ENCODE measurements around the gene KRT16.
A peak's percentile ranks its signal among the peaks of the same experiment; 100 is the strongest.
"Not testable (repeated sequence)": the region's sequence is repeated elsewhere in the genome, so short reads cannot be mapped to it uniquely, and the experiment has no call there.

KRT16 gene

DNA sequence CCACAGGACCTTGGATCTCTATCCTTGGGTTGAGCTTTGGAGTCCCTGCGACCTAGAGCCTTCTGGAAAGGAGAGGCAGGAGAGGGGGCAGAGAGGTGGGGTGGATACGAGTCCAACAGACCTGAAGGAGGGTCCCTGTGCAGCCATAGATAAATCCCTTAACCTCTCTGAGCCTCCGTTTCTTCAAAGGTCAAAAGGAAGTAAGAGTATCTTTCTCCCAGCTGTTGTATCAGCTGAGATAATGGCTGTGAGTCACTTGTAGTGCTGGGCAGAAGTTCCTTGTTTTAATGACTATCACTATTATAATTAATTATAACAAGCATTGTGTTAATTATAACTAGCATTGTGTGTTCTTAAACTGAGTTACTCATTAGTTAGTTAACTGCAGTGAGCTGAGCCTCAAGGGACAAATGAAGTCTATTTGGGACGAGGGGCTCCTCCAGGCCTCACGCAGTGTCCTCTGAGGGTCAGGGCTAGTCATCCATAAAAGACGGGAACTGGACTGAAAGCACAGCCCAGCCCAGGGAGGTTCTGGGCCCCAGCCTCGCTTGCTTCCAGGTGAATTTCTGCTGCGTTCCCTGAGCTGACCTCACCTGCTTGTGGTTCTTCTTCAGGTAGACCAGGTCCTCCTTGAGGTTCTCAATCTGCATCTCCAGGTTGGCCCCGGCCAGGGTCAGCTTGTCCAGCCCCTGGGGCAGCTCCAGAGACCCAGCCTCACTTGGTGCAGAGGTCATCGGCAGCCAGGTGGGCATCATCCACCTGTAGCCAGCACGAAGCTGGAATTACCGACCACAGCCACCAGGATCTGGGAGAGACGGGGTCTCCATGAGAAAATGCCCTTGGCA is 17.5 kb upstream of the KRT16 start:
- DNase-seq (ENCODE audit: low spot score) (peak; percentile 33), ATAC-seq (ENCODE audit: low read depth) (no peak)
- H3K27me3 ChIP-seq (ENCODE audit: insufficient read depth, poor library complexity, severe bottlenecking): no peaks in the 10 kb centered on the region
- TF ChIP-seq, protein P1, sequence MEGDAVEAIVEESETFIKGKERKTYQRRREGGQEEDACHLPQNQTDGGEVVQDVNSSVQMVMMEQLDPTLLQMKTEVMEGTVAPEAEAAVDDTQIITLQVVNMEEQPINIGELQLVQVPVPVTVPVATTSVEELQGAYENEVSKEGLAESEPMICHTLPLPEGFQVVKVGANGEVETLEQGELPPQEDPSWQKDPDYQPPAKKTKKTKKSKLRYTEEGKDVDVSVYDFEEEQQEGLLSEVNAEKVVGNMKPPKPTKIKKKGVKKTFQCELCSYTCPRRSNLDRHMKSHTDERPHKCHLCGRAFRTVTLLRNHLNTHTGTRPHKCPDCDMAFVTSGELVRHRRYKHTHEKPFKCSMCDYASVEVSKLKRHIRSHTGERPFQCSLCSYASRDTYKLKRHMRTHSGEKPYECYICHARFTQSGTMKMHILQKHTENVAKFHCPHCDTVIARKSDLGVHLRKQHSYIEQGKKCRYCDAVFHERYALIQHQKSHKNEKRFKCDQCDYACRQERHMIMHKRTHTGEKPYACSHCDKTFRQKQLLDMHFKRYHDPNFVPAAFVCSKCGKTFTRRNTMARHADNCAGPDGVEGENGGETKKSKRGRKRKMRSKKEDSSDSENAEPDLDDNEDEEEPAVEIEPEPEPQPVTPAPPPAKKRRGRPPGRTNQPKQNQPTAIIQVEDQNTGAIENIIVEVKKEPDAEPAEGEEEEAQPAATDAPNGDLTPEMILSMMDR (IDR thresholded peaks at IDR 0.05; ENCODE audit: poor library complexity, severe bottlenecking): no peak
- H3K4me3 ChIP-seq (ENCODE audit: severe bottlenecking): no peak overlapping the region
- no peaks in the 10 kb centered on the region for H3K9me3 ChIP-seq (ENCODE audit: severe bottlenecking)
- H3K36me3 ChIP-seq (ENCODE audit: low read depth): no peaks in the 10 kb centered on the region
- H3K4me1 ChIP-seq (ENCODE audit: insufficient read depth, poor library complexity, severe bottlenecking): peaks cover 9% of the 10 kb centered on the region
- H3K27ac ChIP-seq (ENCODE audit: poor library complexity, severe bottlenecking): no peak overlapping the region

DNA sequence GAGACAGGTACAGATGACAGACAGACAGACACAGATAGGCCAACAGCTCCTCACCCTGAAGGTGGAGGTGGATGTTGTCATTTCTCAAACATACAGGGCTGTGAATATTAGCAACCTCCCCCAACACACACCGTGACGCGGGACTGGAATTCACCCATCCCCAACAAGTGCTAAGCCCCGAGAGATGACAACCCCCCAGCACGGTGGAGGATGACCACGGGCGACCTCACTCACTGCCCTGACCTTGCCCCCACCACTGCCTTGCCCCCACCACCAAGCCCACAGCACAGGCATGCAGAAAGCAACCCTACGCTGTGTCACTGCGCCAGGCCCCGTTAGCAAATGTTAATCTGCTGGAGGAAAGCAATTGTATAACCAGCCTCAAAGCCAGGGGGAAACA is 16.7 kb upstream of the KRT16 start:
- peaks cover under 1% of the 10 kb centered on the region; the same call in 1 of the 2 replicates for H3K36me3 ChIP-seq (ENCODE audit: low read depth)
- H3K4me3 ChIP-seq (ENCODE audit: severe bottlenecking): no peak overlapping the region
- no peak for ATAC-seq (ENCODE audit: low read depth)
- no peaks in the 10 kb centered on the region for H3K9me3 ChIP-seq (ENCODE audit: severe bottlenecking)
- no peak overlapping the region for H3K27ac ChIP-seq (ENCODE audit: poor library complexity, severe bottlenecking)
- no peak for DNase-seq (ENCODE audit: low spot score)
- peaks cover 12% of the 10 kb centered on the region for H3K4me1 ChIP-seq (ENCODE audit: insufficient read depth, poor library complexity, severe bottlenecking)
- TF ChIP-seq, protein P1 (IDR thresholded peaks at IDR 0.05; ENCODE audit: poor library complexity, severe bottlenecking): no peak
- no peaks in the 10 kb centered on the region for H3K27me3 ChIP-seq (ENCODE audit: insufficient read depth, poor library complexity, severe bottlenecking)

DNA sequence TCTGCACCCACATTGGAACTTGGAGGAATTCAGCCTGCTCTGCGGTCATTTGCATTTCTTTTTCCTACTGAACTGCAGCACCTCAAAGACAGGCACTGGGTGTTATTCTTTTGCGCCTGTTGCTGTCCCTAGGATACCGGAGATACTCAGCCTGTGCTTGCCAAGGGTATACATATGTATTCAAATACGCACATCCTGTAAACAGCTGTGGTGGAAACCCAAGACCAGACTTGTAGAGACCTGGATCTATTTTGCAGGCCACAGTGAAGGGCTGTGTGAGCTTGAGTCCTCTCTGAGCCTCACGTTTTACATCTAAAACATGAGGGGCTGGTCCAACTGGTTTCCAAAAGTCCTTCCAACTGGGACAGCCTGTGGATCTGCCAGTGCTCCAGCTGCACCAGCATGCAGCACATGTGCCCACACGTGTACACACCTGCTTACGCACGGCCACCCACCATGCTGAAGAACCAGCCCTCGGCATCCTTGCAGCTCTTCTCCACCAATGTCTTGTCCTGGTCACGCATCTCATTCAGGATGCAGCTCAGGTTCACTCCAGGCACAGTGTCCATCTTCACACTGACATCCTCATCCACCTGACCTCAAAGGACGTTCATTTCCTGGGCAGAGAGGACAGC is 16.2 kb upstream of the KRT16 start:
- H3K27me3 ChIP-seq (ENCODE audit: insufficient read depth, poor library complexity, severe bottlenecking); ATAC-seq (ENCODE audit: low read depth); H3K36me3 ChIP-seq (ENCODE audit: low read depth); DNase-seq (ENCODE audit: low spot score); H3K27ac ChIP-seq (ENCODE audit: poor library complexity, severe bottlenecking); H3K9me3 ChIP-seq (ENCODE audit: severe bottlenecking); H3K4me3 ChIP-seq (ENCODE audit: severe bottlenecking): not testable (repeated sequence)
- peaks cover 12% of the 10 kb centered on the region for H3K4me1 ChIP-seq (ENCODE audit: insufficient read depth, poor library complexity, severe bottlenecking)

DNA sequence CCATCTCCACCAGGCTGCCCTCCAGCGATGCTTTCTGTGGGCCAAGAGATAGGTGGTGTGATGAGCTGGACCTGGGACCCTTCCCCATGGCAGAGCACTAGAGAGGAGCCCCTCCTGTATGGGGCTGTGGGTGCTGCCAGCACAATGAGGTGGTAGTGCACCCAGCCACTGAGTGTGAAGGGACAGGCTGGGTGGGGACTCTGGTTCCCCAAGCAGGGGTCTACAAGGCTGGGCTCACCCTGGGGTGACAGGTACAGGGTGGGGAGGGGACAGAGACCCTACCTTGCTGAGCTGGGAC is 15.5 kb upstream of the KRT16 start:
- Histone ChIP-seq H3K4me1 (ENCODE audit: insufficient read depth, poor library complexity, severe bottlenecking) (peaks cover 12% of the 10 kb centered on the region), H3K36me3 (ENCODE audit: low read depth) (peaks cover 13% of the 10 kb centered on the region)
- H3K27ac ChIP-seq (ENCODE audit: poor library complexity, severe bottlenecking); ATAC-seq (ENCODE audit: low read depth); H3K27me3 ChIP-seq (ENCODE audit: insufficient read depth, poor library complexity, severe bottlenecking); H3K9me3 ChIP-seq (ENCODE audit: severe bottlenecking); DNase-seq (ENCODE audit: low spot score); H3K4me3 ChIP-seq (ENCODE audit: severe bottlenecking): not testable (repeated sequence)

DNA sequence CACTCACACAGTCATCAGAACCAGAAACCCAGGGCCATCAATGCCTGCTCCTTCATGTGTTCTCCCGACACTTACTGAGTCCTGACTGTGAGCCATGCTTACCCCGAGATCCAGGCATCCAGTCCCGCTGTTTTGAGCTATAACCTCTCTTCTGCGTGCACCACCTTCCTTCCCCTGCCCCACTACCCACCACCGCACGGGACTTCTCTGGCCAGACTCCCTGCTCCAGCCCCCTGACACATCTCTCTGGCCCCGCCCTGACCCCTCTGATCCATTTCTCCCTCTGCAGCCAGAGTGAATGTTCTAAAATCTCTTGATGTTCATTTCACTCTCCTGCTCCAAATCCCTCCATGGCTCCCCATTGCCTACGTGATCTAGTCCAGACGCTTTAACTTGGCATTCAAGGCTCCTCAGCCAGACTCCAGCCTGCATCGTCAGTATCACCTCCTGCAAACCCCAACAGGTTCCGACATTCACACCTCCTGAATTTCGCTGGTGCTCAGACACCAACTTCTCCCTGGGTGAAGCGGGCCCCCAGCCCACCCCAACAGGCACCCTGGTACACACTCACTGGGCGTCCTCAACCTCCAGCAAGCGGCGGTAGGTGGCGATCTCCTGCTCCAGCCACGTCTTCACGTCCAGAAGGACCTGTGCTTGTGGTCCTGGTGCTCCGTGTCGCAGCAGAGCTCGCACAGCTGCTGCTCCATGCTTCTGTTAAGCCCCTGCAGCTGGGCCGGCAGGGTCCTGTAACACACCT is 14.9 kb upstream of the KRT16 start:
- H3K36me3 ChIP-seq (ENCODE audit: low read depth): peaks cover 18% of the 10 kb centered on the region
- DNase-seq (ENCODE audit: low spot score): no peak
- no peak for ATAC-seq (ENCODE audit: low read depth)

DNA sequence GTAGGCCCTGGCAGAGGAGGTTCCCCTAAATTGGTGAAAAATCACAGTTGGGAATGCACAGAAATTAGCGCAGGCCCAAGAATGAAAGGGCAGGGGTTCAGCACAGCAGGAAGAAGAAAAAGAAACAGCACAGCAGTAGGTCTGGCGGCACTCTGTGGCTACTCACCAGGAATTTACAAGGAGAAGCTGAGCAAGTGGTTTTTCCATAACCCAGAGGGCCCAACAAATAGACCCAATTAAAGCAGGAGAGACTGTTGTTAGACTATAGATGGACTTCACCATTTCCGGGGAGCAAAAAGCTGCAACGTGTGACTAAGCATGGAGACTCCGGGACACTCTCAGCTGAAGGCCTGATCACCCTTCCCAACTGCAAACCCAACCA is 14.3 kb upstream of the KRT16 start:
- peak overlapping the region; percentile 99 for H3K27ac ChIP-seq (ENCODE audit: poor library complexity, severe bottlenecking)
- ATAC-seq (ENCODE audit: low read depth); H3K27me3 ChIP-seq (ENCODE audit: insufficient read depth, poor library complexity, severe bottlenecking); H3K9me3 ChIP-seq (ENCODE audit: severe bottlenecking); DNase-seq (ENCODE audit: low spot score); H3K4me3 ChIP-seq (ENCODE audit: severe bottlenecking): not testable (repeated sequence)
- peaks cover 24% of the 10 kb centered on the region for H3K36me3 ChIP-seq (ENCODE audit: low read depth)
- peaks cover 19% of the 10 kb centered on the region for H3K4me1 ChIP-seq (ENCODE audit: insufficient read depth, poor library complexity, severe bottlenecking)

More for the DNA sequence above, 14.9 kb upstream of the KRT16 start:
- peak overlapping the region; percentile 99 for H3K27ac ChIP-seq (ENCODE audit: poor library complexity, severe bottlenecking)
- no peak overlapping the region for H3K4me3 ChIP-seq (ENCODE audit: severe bottlenecking)
- TF ChIP-seq, protein P1 (IDR thresholded peaks at IDR 0.05; ENCODE audit: poor library complexity, severe bottlenecking): no peak
- no peaks in the 10 kb centered on the region for H3K9me3 ChIP-seq (ENCODE audit: severe bottlenecking)
- H3K4me1 ChIP-seq (ENCODE audit: insufficient read depth, poor library complexity, severe bottlenecking): peaks cover 15% of the 10 kb centered on the region
- no peaks in the 10 kb centered on the region for H3K27me3 ChIP-seq (ENCODE audit: insufficient read depth, poor library complexity, severe bottlenecking)

DNA sequence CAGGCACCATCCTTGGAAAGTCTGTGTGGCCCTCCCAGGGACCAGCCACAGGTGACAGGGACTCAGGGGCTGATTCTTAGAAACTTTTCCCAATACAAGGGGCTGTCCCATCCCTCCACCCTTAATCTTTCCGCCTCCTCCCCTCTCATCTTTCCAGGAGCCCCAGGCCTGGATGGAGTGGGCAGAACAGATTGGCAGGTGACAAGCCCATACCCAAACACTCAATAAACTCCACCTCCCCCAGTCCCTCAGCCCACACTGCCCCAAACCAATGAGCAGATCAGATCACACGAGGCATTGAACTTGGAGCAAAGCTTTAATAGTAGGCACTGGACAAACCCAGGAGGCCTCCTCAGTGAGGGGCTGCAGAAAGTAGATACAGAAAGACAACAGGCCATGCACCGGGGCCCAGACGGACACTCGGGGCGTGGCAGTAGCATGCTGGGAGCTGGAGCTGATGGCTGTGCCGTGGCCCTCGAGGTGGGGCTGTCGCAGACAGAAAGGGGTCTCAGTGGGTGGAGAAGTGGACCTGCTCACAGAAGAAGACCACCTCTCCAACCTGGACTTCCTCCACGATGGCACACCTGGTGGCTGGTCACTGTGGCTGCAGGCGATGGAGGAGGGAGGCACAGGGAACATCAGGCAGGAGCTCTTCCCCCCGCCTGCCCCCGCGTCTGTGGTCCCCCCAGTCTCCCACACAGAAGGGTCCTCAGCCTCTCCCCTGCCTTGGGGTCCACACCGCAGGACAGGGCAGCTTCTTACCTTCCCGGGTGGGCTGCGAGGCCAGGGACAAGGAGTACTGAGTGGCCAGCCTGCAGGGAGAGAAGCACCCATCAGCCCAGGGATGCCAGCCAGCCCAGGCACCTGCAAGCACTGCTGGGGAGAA is 13.7 kb upstream of the KRT16 start:
- Histone ChIP-seq H3K27ac (ENCODE audit: poor library complexity, severe bottlenecking) (peak overlapping the region; percentile 99), H3K4me1 (ENCODE audit: insufficient read depth, poor library complexity, severe bottlenecking) (peaks cover 21% of the 10 kb centered on the region), H3K36me3 (ENCODE audit: low read depth) (peaks cover 31% of the 10 kb centered on the region)
- ATAC-seq (ENCODE audit: low read depth); DNase-seq (ENCODE audit: low spot score); H3K9me3 ChIP-seq (ENCODE audit: severe bottlenecking); H3K4me3 ChIP-seq (ENCODE audit: severe bottlenecking); H3K27me3 ChIP-seq (ENCODE audit: insufficient read depth, poor library complexity, severe bottlenecking): not testable (repeated sequence)
